Right lobe of liver (tissue), 4 donors: ENCODE results near the gene ZSCAN2.

Source experiments
- CTCF ChIP-seq, 4 donors: fragments of 200-600 bp in 3 of 4; fragments of 450-650 bp in 1 of 4; IDR thresholded peaks; one replicate each; pipeline versions ENCODE4 v1.5.1 to v1.8.0; 2016 to 2022; ENCODE audit warnings: antibody characterized with exemption in 4 of 4, mild to moderate bottlenecking in 2 of 4
- POLR2A ChIP-seq: fragments of 450-650 bp; IDR thresholded peaks from one replicate; pipeline ENCODE4 v1.6.1; 2017; ENCODE audit warnings: antibody characterized with exemption, mild to moderate bottlenecking
- donor health status: DM: no; HTN: no; CAD: no.
- donor health status: DM: no; HTN: no; CAD: no.
- donor health status: DM: no; HTN: yes; CAD: no.

GRCh38 chr15:84658080-84658787 is 57.4 kb downstream of the ZSCAN2 start, which contains the start of gene NMB:
- TF ChIP-seq CTCF (IDR thresholded peaks at IDR 0.05) (peak; percentile 42 to 59 (median 58)), POLR2A (no peak)
